Breast epithelium (tissue), 4 donors: ENCODE measurements around the gene MEX3A. TPM values are rescaled to one million over a fixed set of nuclear protein-coding genes. Genes with fewer than 3 reads are reported as not detected.

Experiments
- DNase-seq, 2 donors: peaks; one replicate each; pipeline ENCODE4 v3.0.0-alpha.2; 2019; ENCODE audit warnings: low spot score in 2 of 2
- H3K27ac ChIP-seq, 2 donors: fragments of 200-600 bp; sonication (generic) in 1 of 2; one replicate each; pipeline ENCODE4 v1.5.1; 2016 to 2019; ENCODE audit warnings: mild to moderate bottlenecking in 1 of 2
- H3K27me3 ChIP-seq, 2 donors: fragments of 200-600 bp; sonication (generic) in 1 of 2; one replicate each; pipeline versions ENCODE4 v1.5.1 to v1.6.0; 2017 to 2019; ENCODE audit warnings: control low read depth in 1 of 2, mild to moderate bottlenecking in 1 of 2
- H3K36me3 ChIP-seq: fragments of 200-600 bp; one replicate; pipeline ENCODE4 v1.5.1; 2019
- H3K4me1 ChIP-seq, 2 donors: fragments of 200-600 bp; sonication (generic); one replicate each; pipeline ENCODE4 v1.5.1; 2016 to 2019; ENCODE audit warnings: control low read depth in 1 of 2
- H3K4me3 ChIP-seq, 3 donors: fragments of 200-600 bp; sonication (generic); 1 replicate in 2 of 3; 2 replicates in 1 of 3; pipeline ENCODE4 v1.5.1; 2016 to 2019; ENCODE audit warnings: mild to moderate bottlenecking in 3 of 3, moderate library complexity in 2 of 3
- H3K9me3 ChIP-seq, 2 donors: fragments of 200-600 bp; sonication (generic) in 1 of 2; one replicate each; pipeline ENCODE4 v1.5.1; 2016 to 2019; ENCODE audit warnings: control low read depth in 1 of 2
- POLR2A ChIP-seq: fragments of 450-650 bp; IDR thresholded peaks from one replicate; pipeline ENCODE4 v1.6.1; 2016; ENCODE audit warnings: antibody characterized with exemption, mild to moderate bottlenecking, moderate library complexity
- POLR2AphosphoS5 ChIP-seq, 3 donors: sonication (generic); formaldehyde crosslinking; IDR thresholded peaks; one replicate each; pipeline ENCODE4 v1.6.1; 2017; ENCODE audit warnings: antibody characterized with exemption in 3 of 3
- intact Hi-C: fragments of 100-400 bp; cut with DNase I; formaldehyde crosslinking; loops from one replicate; pipeline ENCODE4 v1.15.1; 2023; ENCODE audit warnings: low total_unique reads
- total RNA-seq, 3 donors: library from RNA; depleted of rRNA; stranded (reverse); fragments of >200 nt; gene quantifications; one replicate each; pipeline ENCODE4 v1.1.0, GENCODE V29; 2016
- TF ChIP-seq, protein P1 (sequence below), 3 donors: fragments of 450-650 bp; IDR thresholded peaks; one replicate each; pipeline ENCODE4 v1.5.1; 2016 to 2017; ENCODE audit warnings: antibody characterized with exemption in 3 of 3, mild to moderate bottlenecking in 3 of 3, moderate library complexity in 3 of 3

The MEX3A gene
- total RNA-seq, 3 donors from 2014 or later, result 0.32 to 1.3 (median 1.3) TPM

DNA sequence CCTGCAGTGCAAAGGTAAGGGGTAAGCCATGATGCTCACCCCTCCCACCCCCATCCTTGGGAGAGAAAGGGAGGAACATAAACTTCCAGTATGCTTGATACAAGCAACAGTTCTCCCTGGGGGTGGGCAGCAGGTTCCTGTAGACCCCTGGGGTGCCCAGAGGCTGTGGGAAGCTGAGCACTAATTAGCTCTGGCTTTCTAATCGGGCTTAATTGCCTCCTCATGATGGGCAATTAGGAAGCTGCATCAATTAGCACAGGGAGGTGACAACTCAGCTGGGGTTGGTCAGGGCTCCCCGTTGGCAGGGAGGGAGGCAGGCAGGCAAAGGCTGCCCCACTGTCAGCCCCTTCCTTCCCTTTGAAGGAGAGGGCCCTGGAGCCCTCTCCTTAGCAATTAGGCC lies 16.5 kb upstream of the MEX3A start:
- no peak for TF ChIP-seq POLR2A
- TF ChIP-seq, protein P1, sequence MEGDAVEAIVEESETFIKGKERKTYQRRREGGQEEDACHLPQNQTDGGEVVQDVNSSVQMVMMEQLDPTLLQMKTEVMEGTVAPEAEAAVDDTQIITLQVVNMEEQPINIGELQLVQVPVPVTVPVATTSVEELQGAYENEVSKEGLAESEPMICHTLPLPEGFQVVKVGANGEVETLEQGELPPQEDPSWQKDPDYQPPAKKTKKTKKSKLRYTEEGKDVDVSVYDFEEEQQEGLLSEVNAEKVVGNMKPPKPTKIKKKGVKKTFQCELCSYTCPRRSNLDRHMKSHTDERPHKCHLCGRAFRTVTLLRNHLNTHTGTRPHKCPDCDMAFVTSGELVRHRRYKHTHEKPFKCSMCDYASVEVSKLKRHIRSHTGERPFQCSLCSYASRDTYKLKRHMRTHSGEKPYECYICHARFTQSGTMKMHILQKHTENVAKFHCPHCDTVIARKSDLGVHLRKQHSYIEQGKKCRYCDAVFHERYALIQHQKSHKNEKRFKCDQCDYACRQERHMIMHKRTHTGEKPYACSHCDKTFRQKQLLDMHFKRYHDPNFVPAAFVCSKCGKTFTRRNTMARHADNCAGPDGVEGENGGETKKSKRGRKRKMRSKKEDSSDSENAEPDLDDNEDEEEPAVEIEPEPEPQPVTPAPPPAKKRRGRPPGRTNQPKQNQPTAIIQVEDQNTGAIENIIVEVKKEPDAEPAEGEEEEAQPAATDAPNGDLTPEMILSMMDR (IDR thresholded peaks at IDR 0.05), result no peak
- no peak for TF ChIP-seq POLR2AphosphoS5 (IDR thresholded peaks at IDR 0.05)
- peak overlapping the region; percentile 40 to 91 for H3K27ac ChIP-seq
- no peak for DNase-seq
- peaks cover 18 to 29% of the 10 kb centered on the region in 2 donors for H3K4me1 ChIP-seq
- H3K9me3 ChIP-seq, result no peaks in the 10 kb centered on the region
- intact Hi-C loops, result no loop called here
- H3K27me3 ChIP-seq, result no peaks in the 10 kb centered on the region
- H3K36me3 ChIP-seq, result no peaks in the 10 kb centered on the region
- H3K4me3 ChIP-seq, result no peak overlapping the region

DNA sequence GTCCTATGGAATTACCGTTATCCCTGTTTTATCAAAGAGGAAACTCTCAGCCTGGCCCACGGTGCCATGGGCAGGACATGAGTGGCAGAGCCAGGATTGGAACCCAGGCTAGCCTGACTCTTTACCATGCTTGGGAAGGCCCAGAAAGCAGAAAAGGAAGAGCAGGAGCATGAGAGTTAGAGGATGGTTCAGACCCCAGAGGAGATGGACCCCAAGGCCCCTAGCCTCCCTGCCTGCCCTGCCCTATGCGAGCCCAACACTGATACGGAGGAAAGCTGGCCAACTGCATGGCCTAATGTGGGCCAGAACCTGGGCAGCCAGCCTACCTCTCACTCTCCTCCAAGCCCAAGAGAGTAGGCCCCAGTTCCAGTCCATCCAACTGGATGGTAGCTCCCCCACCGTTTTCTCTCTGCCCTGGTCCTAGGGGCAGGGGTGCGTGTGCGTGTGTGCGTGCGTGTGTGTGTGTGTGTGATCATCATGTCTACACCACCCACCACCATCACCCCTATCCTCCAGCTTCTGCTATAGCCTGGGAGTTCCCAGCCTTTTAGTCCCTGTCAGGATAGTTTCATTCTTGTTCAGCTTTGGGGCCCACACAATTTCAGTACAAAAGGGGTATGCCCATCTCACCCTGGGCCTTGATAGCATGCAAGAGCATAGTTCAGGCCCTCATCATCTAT lies 15.4 kb upstream of the MEX3A start:
- Histone ChIP-seq H3K36me3 (no peaks in the 10 kb centered on the region), H3K4me3 (no peak overlapping the region), H3K4me1 (peaks cover 12 to 18% of the 10 kb centered on the region in 2 donors), H3K9me3 (no peaks in the 10 kb centered on the region), H3K27ac (peak overlapping the region; percentile 91 to 92), H3K27me3 (no peaks in the 10 kb centered on the region)
- TF ChIP-seq POLR2A (no peak), POLR2AphosphoS5 (IDR thresholded peaks at IDR 0.05) (no peak)
- TF ChIP-seq, protein P1 (IDR thresholded peaks at IDR 0.05), result no peak
- DNase-seq, result no peak
- intact Hi-C loops, result loop anchor here (2.0 kb wide), 1 partner anchor 35 kb away; no protein-coding TSS in a partner anchor

DNA sequence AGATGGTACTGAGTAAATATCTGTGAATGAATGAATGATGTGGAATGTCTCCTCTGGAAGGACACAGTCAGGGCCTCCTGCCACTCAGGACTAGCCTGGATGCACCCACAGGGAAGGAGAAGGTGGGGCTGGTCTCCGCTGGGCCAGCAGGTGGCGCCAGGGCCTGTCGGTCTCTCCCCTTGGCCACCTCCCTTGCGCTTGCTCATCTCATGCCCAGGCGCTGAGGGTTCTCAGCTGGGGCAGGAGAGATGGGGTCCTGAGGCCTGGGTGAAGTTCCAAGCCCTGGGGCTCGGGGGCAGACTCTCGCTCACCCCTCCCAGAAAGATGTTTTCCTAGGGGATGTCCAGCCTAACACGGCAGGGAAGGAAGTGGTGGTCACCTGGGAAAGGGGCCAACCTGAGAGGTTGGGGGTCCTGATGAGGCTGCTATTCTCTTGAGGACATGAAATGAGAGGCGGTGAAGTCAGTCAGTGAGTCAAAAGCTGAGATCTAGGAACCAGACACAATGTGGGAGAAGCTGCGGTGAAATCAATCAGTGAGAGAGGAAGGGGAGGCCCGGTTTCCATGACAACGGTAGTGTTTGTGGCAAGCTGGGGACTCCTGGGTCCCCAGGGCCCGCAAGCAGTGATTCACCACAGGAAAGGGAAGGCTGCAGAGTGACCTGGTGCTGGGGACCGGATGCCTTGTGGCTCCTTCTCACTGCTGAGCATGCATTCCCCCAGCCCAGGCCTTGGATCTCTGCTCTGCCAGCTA lies 14.6 kb upstream of the MEX3A start:
- intact Hi-C loops, result loop anchor here (2.0 kb wide), 1 partner anchor 36 kb away; no protein-coding TSS in a partner anchor
- TF ChIP-seq, protein P1 (IDR thresholded peaks at IDR 0.05), result peak; percentile 93 to 98 (median 98)
- peak; percentile 63 to 74 (median 67) for TF ChIP-seq POLR2AphosphoS5 (IDR thresholded peaks at IDR 0.05)
- no peak for TF ChIP-seq POLR2A

DNA sequence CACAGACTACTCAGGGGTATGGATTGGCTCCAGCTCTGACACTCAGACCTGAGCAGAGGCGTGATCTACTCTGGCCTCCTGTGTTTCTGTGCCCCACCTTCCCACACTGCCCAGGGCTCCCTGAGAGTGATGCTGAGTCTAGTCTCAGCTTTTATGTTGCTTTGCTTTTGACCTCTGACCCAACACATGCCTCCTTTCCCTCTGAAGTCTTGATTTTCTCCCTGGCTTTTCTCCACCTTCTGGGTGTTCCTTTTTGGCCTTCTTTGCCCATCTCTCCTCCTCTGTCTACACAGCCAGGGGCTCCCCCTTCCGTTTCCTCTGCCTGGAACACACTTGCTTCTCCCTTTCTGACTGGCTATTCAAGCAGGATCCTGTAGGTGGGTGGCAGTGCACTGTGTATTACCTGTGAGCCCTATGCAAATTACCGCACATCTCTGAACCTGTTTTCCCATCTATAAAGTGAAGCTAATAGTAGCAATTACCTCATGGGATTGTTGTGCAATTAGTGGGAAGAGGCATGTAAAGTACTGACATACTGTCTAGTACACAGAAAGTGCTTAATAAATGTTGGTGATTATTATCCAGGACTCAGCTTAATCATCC lies 13.7 kb upstream of the MEX3A start:
- H3K27ac ChIP-seq, result peak overlapping the region; percentile 91 to 92
- no peaks in the 10 kb centered on the region for H3K27me3 ChIP-seq
- H3K36me3 ChIP-seq, result no peaks in the 10 kb centered on the region
- H3K9me3 ChIP-seq, result no peaks in the 10 kb centered on the region
- no peak overlapping the region for H3K4me3 ChIP-seq
- TF ChIP-seq POLR2AphosphoS5 (IDR thresholded peaks at IDR 0.05) (no peak), POLR2A (no peak)
- TF ChIP-seq, protein P1 (IDR thresholded peaks at IDR 0.05), result no peak
- intact Hi-C loops, result loop anchor here (2.0 kb wide), 1 partner anchor 37 kb away; no protein-coding TSS in a partner anchor
- DNase-seq, result no peak
- peaks cover 4 to 13% of the 10 kb centered on the region in 2 donors for H3K4me1 ChIP-seq

More for the DNA sequence above, 14.6 kb upstream of the MEX3A start:
- H3K9me3 ChIP-seq, result no peaks in the 10 kb centered on the region
- no peaks in the 10 kb centered on the region for H3K27me3 ChIP-seq
- peaks cover 4 to 13% of the 10 kb centered on the region in 2 donors for H3K4me1 ChIP-seq
- peak; percentile 89 to 94 for DNase-seq
- H3K36me3 ChIP-seq, result no peaks in the 10 kb centered on the region
- peak overlapping the region in 1 of 3 donors; percentile 34 for H3K4me3 ChIP-seq
- peak overlapping the region; percentile 91 to 92 for H3K27ac ChIP-seq
